ENCODE results near the gene MMP2.

MMP2 gene

GRCh38 chr16:55532227-55532626 is 53.2 kb downstream of the MMP2 start:
- H3K4me3 ChIP-seq (ENCODE audit: low read length), result no peak overlapping the region
- H3K4me1 ChIP-seq (ENCODE audit: control insufficient read depth, low read depth, low read length), result no peaks in the 10 kb centered on the region
- H3K27me3 ChIP-seq (ENCODE audit: control insufficient read depth, insufficient read depth, low read length), result no peaks in the 10 kb centered on the region
- H3K36me3 ChIP-seq (ENCODE audit: control insufficient read depth, low read depth, low read length), result no peaks in the 10 kb centered on the region
- no peak overlapping the region for H3K27ac ChIP-seq (ENCODE audit: low read length)
- H3K9ac ChIP-seq (ENCODE audit: low read length), result no peak overlapping the region
- no peaks in the 10 kb centered on the region for H3K9me3 ChIP-seq (ENCODE audit: control insufficient read depth, low read depth, low read length)

- H3K27me3 ChIP-seq (ENCODE audit: control insufficient read depth, insufficient read depth, low read length), result no peaks in the 10 kb centered on the region
- no peak overlapping the region for H3K27ac ChIP-seq (ENCODE audit: low read length)
- no peaks in the 10 kb centered on the region for H3K4me1 ChIP-seq (ENCODE audit: control insufficient read depth, low read depth, low read length)
- no peak overlapping the region for H3K4me3 ChIP-seq (ENCODE audit: low read length)
- no peak overlapping the region for H3K9ac ChIP-seq (ENCODE audit: low read length)
- H3K9me3 ChIP-seq (ENCODE audit: control insufficient read depth, low read depth, low read length), result no peaks in the 10 kb centered on the region
- no peaks in the 10 kb centered on the region for H3K36me3 ChIP-seq (ENCODE audit: control insufficient read depth, low read depth, low read length)
Measured at GRCh38 chr16:55534756-55535155, 55.8 kb downstream of the MMP2 start.

GRCh38 chr16:55539049-55539448 is 60.1 kb downstream of the MMP2 start:
- Histone ChIP-seq H3K27ac (ENCODE audit: low read length) (no peak overlapping the region), H3K4me1 (ENCODE audit: control insufficient read depth, low read depth, low read length) (no peaks in the 10 kb centered on the region), H3K9ac (ENCODE audit: low read length) (no peak overlapping the region)

GRCh38 chr16:55539488-55539887 is 60.5 kb downstream of the MMP2 start:
- Histone ChIP-seq H3K36me3 (ENCODE audit: control insufficient read depth, low read depth, low read length) (no peaks in the 10 kb centered on the region), H3K27me3 (ENCODE audit: control insufficient read depth, insufficient read depth, low read length) (no peaks in the 10 kb centered on the region), H3K27ac (ENCODE audit: low read length) (no peak overlapping the region), H3K4me3 (ENCODE audit: low read length) (no peak overlapping the region), H3K9ac (ENCODE audit: low read length) (no peak overlapping the region), H3K4me1 (ENCODE audit: control insufficient read depth, low read depth, low read length) (no peaks in the 10 kb centered on the region), H3K9me3 (ENCODE audit: control insufficient read depth, low read depth, low read length) (no peaks in the 10 kb centered on the region)

More at GRCh38 chr16:55539049-55539448, 60.1 kb downstream of the MMP2 start:
- H3K36me3 ChIP-seq (ENCODE audit: control insufficient read depth, low read depth, low read length), result no peaks in the 10 kb centered on the region
- H3K9me3 ChIP-seq (ENCODE audit: control insufficient read depth, low read depth, low read length), result no peaks in the 10 kb centered on the region
- no peak overlapping the region for H3K4me3 ChIP-seq (ENCODE audit: low read length)
- no peaks in the 10 kb centered on the region for H3K27me3 ChIP-seq (ENCODE audit: control insufficient read depth, insufficient read depth, low read length)

- Histone ChIP-seq H3K4me1 (ENCODE audit: control insufficient read depth, low read depth, low read length) (no peaks in the 10 kb centered on the region), H3K36me3 (ENCODE audit: control insufficient read depth, low read depth, low read length) (no peaks in the 10 kb centered on the region), H3K27me3 (ENCODE audit: control insufficient read depth, insufficient read depth, low read length) (no peaks in the 10 kb centered on the region)
Measured at GRCh38 chr16:55540221-55540620, 61.2 kb downstream of the MMP2 start.

GRCh38 chr16:55542459-55543082 is 63.6 kb downstream of the MMP2 start:
- Histone ChIP-seq H3K27me3 (ENCODE audit: control insufficient read depth, insufficient read depth, low read length) (no peaks in the 10 kb centered on the region), H3K4me1 (ENCODE audit: control insufficient read depth, low read depth, low read length) (no peaks in the 10 kb centered on the region), H3K9ac (ENCODE audit: low read length) (no peak overlapping the region), H3K4me3 (ENCODE audit: low read length) (no peak overlapping the region), H3K36me3 (ENCODE audit: control insufficient read depth, low read depth, low read length) (no peaks in the 10 kb centered on the region), H3K27ac (ENCODE audit: low read length) (no peak overlapping the region), H3K9me3 (ENCODE audit: control insufficient read depth, low read depth, low read length) (no peaks in the 10 kb centered on the region)

More at GRCh38 chr16:55540221-55540620, 61.2 kb downstream of the MMP2 start:
- H3K4me3 ChIP-seq (ENCODE audit: low read length), result no peak overlapping the region
- H3K27ac ChIP-seq (ENCODE audit: low read length), result no peak overlapping the region
- H3K9me3 ChIP-seq (ENCODE audit: control insufficient read depth, low read depth, low read length), result no peaks in the 10 kb centered on the region
- H3K9ac ChIP-seq (ENCODE audit: low read length), result no peak overlapping the region

- Histone ChIP-seq H3K36me3 (ENCODE audit: control insufficient read depth, low read depth, low read length) (no peaks in the 10 kb centered on the region), H3K27ac (ENCODE audit: low read length) (no peak overlapping the region), H3K27me3 (ENCODE audit: control insufficient read depth, insufficient read depth, low read length) (no peaks in the 10 kb centered on the region), H3K9me3 (ENCODE audit: control insufficient read depth, low read depth, low read length) (no peaks in the 10 kb centered on the region), H3K4me1 (ENCODE audit: control insufficient read depth, low read depth, low read length) (no peaks in the 10 kb centered on the region), H3K9ac (ENCODE audit: low read length) (no peak overlapping the region), H3K4me3 (ENCODE audit: low read length) (no peak overlapping the region)
Measured at GRCh38 chr16:55543472-55543871, 64.5 kb downstream of the MMP2 start.

- no peaks in the 10 kb centered on the region for H3K4me1 ChIP-seq (ENCODE audit: control insufficient read depth, low read depth, low read length)
Measured at GRCh38 chr16:55552621-55553020, 73.6 kb downstream of the MMP2 start.

GRCh38 chr16:55555436-55555835 is 76.4 kb downstream of the MMP2 start:
- H3K9ac ChIP-seq (ENCODE audit: low read length), result no peak overlapping the region

More at GRCh38 chr16:55552621-55553020, 73.6 kb downstream of the MMP2 start:
- no peak overlapping the region for H3K4me3 ChIP-seq (ENCODE audit: low read length)
- H3K9ac ChIP-seq (ENCODE audit: low read length), result no peak overlapping the region
- no peak overlapping the region for H3K27ac ChIP-seq (ENCODE audit: low read length)
- no peaks in the 10 kb centered on the region for H3K9me3 ChIP-seq (ENCODE audit: control insufficient read depth, low read depth, low read length)
- H3K36me3 ChIP-seq (ENCODE audit: control insufficient read depth, low read depth, low read length), result no peaks in the 10 kb centered on the region
- no peaks in the 10 kb centered on the region for H3K27me3 ChIP-seq (ENCODE audit: control insufficient read depth, insufficient read depth, low read length)

More at GRCh38 chr16:55555436-55555835, 76.4 kb downstream of the MMP2 start:
- Histone ChIP-seq H3K27ac (ENCODE audit: low read length) (no peak overlapping the region), H3K36me3 (ENCODE audit: control insufficient read depth, low read depth, low read length) (no peaks in the 10 kb centered on the region), H3K4me3 (ENCODE audit: low read length) (no peak overlapping the region), H3K9me3 (ENCODE audit: control insufficient read depth, low read depth, low read length) (no peaks in the 10 kb centered on the region), H3K4me1 (ENCODE audit: control insufficient read depth, low read depth, low read length) (no peaks in the 10 kb centered on the region), H3K27me3 (ENCODE audit: control insufficient read depth, insufficient read depth, low read length) (no peaks in the 10 kb centered on the region)

Measured in iPS-18a (cell line).